Ureter (tissue), 1 donor: Measurements from ENCODE around the gene DIPK1A. TPM values are rescaled to one million over a fixed set of nuclear protein-coding genes. Genes with fewer than 3 reads are reported as not detected.

ENCODE experiments used
- DNase-seq: peaks from one replicate; pipeline ENCODE4 v3.0.0-alpha.2; 2020; ENCODE audit warnings: low spot score
- total RNA-seq: library from RNA; stranded (reverse); gene quantifications from one replicate; pipeline ENCODE4 v1.2.4, GENCODE V29; 2023
- donor health status: DM: yes; HTN: yes; CAD: no.

DIPK1A gene
- total RNA-seq, 1 donor from 2014 or later: 8.9 TPM

DNA sequence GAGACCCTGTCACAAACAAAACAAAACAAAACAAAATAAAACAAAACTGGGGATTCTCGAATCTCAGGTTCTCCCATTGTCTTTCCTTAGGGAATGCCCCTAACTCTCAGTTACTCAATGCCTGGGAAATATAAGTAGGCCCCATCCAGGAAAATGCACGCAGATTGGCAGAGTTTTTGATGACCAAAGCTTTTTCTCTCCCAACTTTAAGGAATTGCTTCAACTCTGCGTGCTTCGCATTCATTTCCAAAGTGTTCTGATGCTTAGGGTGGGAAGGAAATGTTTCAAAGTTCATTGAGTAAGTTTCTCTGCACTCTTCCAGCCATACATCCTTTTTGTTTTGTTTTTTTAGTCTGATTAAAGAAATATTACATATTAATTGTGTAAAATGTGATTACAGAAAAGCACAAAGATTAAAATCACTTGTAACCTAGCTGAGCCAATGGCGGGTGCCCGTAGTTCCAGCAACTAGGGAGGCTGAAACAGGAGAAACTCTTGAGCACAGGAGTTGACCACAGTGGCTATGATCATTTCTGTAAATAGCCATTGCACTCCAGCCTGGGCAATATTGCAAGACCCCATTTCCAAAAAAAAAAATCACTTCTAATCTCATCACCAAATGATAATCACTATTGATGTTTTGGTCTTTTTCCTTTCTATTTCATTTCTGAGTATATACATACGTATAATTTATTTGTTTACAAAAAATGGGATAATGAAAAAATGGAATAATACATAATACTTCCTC lies 157.9 kb downstream of the DIPK1A start:
- DNase-seq: no peak

DNA sequence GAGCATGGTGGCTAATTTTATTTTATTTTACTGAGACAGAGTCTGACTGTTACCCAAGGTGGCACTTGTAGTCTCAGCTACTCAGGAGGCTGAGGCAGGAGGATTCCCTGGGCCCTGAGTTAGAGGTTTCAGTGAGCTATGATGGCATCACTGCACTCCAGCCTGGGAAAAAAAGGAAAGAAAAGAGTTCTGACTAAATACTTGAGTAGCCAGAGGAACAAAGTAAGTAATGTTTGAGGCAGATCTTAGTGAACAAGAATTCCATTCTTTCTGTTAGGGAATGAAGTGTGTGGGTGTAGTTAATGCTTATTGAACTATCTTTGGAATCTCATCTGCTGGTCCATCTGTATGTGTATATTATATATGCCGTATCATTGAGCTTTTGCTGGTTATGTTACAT lies 163.3 kb downstream of the DIPK1A start:
- no peak for DNase-seq

DNA sequence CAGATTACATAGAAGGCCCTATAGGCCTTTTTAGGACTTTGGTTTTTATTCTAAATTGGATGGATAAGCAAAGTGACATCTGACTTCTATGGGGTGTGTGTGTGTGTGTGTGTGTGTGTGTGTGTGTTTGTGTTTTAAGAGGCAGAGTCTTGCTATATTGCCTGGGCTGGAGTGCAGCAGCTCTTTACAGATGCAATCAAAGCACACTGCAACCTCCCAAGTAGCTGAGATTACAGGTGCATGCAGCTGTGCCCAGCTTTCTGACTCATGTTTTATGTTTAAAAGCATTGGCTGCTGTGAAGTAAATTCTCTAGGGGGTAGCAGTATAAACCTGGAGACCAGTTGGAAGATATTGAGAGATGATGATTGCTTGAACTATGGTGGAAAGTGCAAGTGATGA lies 164.0 kb downstream of the DIPK1A start:
- no peak for DNase-seq

DNA sequence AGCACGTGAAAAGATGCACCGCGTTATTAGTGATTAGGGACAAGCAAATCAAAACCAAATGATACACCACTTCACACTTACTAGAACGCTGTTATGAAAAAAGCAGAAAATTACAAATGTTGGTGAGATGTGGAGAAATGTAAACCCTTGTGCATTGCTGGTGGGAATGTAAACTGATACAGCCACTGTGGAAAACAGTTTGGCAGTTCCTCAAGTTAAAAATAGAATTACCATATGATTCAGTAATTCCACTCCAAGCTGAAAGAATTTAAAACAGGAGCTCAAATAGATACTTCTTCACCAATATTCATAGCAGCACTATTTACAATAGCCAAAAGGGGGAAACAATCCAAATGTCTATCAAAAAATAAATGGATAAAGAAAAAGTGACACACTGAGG lies 166.1 kb downstream of the DIPK1A start:
- DNase-seq: no peak

DNA sequence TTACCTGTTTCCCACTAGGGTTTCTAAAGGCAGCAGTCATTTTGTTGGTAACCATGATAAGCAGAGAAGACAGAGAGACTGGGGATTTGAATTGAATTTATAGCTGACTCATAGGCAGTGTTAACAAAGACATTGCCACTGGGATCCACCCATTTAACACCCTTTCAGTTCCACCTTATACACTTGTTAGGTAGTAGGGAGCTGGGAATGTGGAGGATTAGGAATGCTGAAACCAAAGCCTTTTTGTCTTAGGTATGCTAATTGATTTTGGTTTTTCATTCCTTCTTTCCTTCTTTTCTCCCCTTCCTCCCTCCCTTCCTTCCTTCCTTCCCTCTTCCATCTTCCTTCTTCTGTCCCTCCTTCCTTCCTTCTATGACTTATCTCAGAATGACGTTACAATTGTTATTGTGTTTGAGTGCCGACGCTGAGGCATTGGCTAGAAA lies 168.9 kb downstream of the DIPK1A start:
- no peak for DNase-seq

Other genes with a start within 250 kb of the DIPK1A start
- gene EVI5, start 176.4 kb downstream of the DIPK1A start, total RNA-seq: 37.7 TPM
- gene RPL5, start 129.4 kb downstream of the DIPK1A start, total RNA-seq: 964 TPM
- gene MTF2, start 117.8 kb upstream of the DIPK1A start, total RNA-seq: 33.2 TPM
- 44.6 TPM for gene TMED5, start 219.0 kb upstream of the DIPK1A start, total RNA-seq
- gene CCDC18, start 219.3 kb upstream of the DIPK1A start, total RNA-seq: 3.8 TPM